Subcutaneous adipose tissue (tissue), 4 donors: Measurements from ENCODE around the gene AK5. TPM values are rescaled to one million over a fixed set of nuclear protein-coding genes. Genes with fewer than 3 reads are reported as not detected.

Source experiments
- total RNA-seq, 4 donors: library from RNA; depleted of rRNA; stranded (reverse); fragments of >200 nt; gene quantifications; one replicate each; pipeline ENCODE4 v1.1.0, GENCODE V29; 2016
- TF ChIP-seq, protein P1 (sequence below): fragments of 450-650 bp; IDR thresholded peaks from one replicate; pipeline ENCODE4 v1.5.1; 2016; ENCODE audit warnings: low read depth, mild to moderate bottlenecking, control low read depth, antibody characterized with exemption, moderate library complexity

AK5 gene
- total RNA-seq, 4 donors from 2014 or later, result 0.34 to 0.38 TPM; not detected in 2

GRCh38 chr1:77370583-77371306 lies 88.9 kb downstream of the AK5 start:
- TF ChIP-seq, protein P1, sequence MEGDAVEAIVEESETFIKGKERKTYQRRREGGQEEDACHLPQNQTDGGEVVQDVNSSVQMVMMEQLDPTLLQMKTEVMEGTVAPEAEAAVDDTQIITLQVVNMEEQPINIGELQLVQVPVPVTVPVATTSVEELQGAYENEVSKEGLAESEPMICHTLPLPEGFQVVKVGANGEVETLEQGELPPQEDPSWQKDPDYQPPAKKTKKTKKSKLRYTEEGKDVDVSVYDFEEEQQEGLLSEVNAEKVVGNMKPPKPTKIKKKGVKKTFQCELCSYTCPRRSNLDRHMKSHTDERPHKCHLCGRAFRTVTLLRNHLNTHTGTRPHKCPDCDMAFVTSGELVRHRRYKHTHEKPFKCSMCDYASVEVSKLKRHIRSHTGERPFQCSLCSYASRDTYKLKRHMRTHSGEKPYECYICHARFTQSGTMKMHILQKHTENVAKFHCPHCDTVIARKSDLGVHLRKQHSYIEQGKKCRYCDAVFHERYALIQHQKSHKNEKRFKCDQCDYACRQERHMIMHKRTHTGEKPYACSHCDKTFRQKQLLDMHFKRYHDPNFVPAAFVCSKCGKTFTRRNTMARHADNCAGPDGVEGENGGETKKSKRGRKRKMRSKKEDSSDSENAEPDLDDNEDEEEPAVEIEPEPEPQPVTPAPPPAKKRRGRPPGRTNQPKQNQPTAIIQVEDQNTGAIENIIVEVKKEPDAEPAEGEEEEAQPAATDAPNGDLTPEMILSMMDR, result no peak

DNA sequence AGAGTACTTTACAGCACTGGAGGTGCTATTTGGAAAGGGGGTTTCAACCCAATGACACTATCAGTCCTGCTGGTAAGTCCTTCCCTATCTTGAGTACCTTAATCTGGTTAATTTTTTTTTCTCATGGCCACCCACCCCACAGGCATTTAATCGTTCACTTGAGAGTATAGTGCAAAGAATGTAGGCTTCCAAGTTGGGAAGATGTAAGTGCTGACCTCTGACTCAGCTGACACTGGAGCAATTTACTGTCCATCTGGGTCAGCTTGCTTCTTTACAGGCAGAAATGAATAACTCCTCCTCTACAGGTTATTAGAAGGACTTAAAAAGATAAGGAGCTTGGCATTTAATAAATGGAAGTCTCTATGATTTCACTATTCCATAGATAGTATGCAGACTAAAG lies 89.6 kb downstream of the AK5 start:
- TF ChIP-seq, protein P1, result no peak

DNA sequence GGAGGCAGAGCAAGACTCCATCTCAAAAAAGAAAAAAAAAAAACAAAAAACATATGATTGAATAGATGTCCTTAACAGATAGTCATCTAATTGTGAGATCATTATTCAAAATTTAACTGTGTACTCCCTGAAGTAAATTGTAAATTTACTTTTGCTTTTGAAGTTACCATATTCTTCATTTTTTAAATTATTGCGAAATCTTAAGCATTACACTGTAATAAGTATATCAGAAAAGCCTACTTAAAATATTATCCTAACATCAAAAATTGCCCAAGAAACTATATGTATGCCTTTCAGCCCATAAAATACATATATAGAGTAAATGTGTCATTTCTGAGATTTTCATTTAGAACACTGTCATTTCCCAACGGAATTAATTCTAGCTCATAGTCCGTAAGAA lies 91.9 kb downstream of the AK5 start:
- TF ChIP-seq, protein P1, result no peak

DNA sequence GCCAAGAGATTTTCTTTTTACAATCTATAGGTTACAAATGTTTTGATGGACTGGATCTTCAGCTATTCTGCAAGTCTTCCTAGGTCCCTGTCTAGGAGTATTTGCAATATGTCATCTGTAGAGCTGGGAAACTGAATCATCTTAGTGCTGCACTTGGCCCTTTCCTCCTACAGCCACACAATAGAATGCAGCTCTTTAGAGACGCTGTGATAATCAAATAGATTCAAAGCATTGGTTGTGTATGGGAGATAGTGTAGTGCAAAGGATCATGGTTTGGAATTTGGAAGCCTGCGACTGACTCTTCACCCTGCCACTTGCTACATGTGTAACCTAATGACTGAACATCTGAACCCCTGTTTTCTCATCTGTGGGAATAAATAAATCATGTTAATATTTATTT lies 93.7 kb downstream of the AK5 start:
- TF ChIP-seq, protein P1, result no peak

- TF ChIP-seq, protein P1, result no peak
Observed at GRCh38 chr1:77375990-77376389, 94.2 kb downstream of the AK5 start.

- TF ChIP-seq, protein P1, result no peak
Observed at GRCh38 chr1:77378723-77379535, 97.1 kb downstream of the AK5 start.

- TF ChIP-seq, protein P1, result no peak
Observed at GRCh38 chr1:77382366-77382765, 100.5 kb downstream of the AK5 start.
